Endothelial cell of umbilical vein (primary cell): ENCODE results near the gene CARD9.

Experiments used
- JUN ChIP-seq: IDR thresholded peaks from 2 replicates; pipeline ENCODE4 v1.6.1; 2011; ENCODE audit warnings: borderline replicate concordance, low read depth; ENCODE audit not compliant: insufficient read length, insufficient read depth
- POLR2AphosphoS5 ChIP-seq: IDR thresholded peaks from 2 replicates; pipeline ENCODE4 v1.6.1; 2012; ENCODE audit warnings: low read depth, mild to moderate bottlenecking, control low read depth, low read length, moderate library complexity; ENCODE audit not compliant: insufficient read depth
- TF ChIP-seq, protein P1 (sequence below), 2 donors: IDR thresholded peaks; 1 replicate in 1 of 2; 2 replicates in 1 of 2; pipeline ENCODE4 v1.5.1; 2011; ENCODE audit warnings: low read length in 2 of 2, mild to moderate bottlenecking in 2 of 2, moderate library complexity in 2 of 2, control low read depth in 1 of 2, inconsistent platforms in 1 of 2, low read depth in 1 of 2; ENCODE audit not compliant: insufficient read depth in 1 of 2; ENCODE audit errors: extremely low read depth in 1 of 2
- TF ChIP-seq, protein P2 (sequence below): IDR thresholded peaks from 2 replicates; pipeline ENCODE4 v1.6.1; 2011; ENCODE audit not compliant: insufficient read depth, insufficient read length

DNA sequence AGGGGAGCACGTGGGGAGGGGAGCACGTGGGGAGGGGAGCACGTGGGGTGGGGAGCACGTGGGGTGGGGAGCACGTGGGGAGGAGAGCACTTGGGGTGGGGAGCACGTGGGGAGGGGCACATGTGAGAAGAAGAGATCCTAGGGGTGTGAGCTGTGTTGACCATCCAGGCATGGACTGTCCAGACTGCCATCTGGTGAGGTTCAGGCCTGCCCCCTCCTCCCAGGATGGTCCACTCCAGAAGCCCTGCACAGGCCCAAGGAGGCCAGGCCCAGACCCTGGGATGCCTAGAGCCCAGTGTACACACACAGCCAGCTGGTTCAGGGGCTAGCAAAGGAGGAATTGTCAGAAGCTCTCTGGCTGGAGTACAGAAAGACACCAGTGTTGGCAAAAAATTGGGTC is 24.2 kb upstream of the CARD9 start:
- no peak for TF ChIP-seq JUN
- TF ChIP-seq, protein P1, sequence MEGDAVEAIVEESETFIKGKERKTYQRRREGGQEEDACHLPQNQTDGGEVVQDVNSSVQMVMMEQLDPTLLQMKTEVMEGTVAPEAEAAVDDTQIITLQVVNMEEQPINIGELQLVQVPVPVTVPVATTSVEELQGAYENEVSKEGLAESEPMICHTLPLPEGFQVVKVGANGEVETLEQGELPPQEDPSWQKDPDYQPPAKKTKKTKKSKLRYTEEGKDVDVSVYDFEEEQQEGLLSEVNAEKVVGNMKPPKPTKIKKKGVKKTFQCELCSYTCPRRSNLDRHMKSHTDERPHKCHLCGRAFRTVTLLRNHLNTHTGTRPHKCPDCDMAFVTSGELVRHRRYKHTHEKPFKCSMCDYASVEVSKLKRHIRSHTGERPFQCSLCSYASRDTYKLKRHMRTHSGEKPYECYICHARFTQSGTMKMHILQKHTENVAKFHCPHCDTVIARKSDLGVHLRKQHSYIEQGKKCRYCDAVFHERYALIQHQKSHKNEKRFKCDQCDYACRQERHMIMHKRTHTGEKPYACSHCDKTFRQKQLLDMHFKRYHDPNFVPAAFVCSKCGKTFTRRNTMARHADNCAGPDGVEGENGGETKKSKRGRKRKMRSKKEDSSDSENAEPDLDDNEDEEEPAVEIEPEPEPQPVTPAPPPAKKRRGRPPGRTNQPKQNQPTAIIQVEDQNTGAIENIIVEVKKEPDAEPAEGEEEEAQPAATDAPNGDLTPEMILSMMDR (IDR thresholded peaks at IDR 0.05; ENCODE audit: extremely low read depth in 1 of 2, insufficient read depth in 1 of 2, low read depth in 1 of 2, low read length in 2 of 2): no peak
- no peak for TF ChIP-seq POLR2AphosphoS5
- TF ChIP-seq, protein P2, sequence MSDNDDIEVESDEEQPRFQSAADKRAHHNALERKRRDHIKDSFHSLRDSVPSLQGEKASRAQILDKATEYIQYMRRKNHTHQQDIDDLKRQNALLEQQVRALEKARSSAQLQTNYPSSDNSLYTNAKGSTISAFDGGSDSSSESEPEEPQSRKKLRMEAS: no peak
